NB4 (cell line): Measurements from ENCODE around the gene E2F7.

Source experiments
- POLR2A ChIP-seq: IDR thresholded peaks from 2 replicates; pipeline ENCODE4 v1.6.1; 2011; ENCODE audit warnings: mild to moderate bottlenecking; ENCODE audit not compliant: insufficient read length; ENCODE audit errors: extremely low read depth
- TF ChIP-seq, protein P1 (sequence below): IDR thresholded peaks from one replicate; pipeline ENCODE4 v1.5.1; 2012; ENCODE audit warnings: low read depth, low read length
- TF ChIP-seq, protein P2 (sequence below): IDR thresholded peaks from 2 replicates; pipeline ENCODE4 v1.6.1; 2011; ENCODE audit warnings: low read depth, low read length

DNA sequence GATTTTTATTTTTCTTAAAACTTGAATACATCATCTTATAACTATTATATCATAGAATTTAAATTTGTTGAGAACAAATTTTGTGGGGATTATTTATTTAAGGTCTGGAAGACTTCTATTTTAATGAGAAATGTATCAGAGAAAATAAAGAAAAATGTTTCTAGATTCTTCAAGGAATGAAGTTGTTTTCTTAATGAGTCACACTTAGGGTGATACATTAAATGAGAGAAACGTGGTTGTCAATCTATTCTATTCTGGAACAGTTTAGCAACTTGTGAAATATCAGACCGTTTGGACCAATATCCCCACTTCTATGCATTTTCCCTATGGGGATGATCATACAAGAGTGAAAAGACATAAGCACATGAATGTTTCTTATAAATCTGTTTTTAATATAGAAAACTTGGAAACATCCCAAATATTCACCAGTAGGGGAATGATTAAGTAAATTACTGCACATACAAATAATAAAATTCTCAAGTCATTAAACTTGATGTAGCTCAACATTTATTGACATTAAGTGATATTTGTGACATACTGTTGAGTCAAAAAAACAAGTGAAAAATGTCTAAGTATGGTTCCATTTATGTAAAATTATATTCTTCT lies 88.5 kb downstream of the E2F7 start:
- TF ChIP-seq POLR2A: no peak
- TF ChIP-seq, protein P1, sequence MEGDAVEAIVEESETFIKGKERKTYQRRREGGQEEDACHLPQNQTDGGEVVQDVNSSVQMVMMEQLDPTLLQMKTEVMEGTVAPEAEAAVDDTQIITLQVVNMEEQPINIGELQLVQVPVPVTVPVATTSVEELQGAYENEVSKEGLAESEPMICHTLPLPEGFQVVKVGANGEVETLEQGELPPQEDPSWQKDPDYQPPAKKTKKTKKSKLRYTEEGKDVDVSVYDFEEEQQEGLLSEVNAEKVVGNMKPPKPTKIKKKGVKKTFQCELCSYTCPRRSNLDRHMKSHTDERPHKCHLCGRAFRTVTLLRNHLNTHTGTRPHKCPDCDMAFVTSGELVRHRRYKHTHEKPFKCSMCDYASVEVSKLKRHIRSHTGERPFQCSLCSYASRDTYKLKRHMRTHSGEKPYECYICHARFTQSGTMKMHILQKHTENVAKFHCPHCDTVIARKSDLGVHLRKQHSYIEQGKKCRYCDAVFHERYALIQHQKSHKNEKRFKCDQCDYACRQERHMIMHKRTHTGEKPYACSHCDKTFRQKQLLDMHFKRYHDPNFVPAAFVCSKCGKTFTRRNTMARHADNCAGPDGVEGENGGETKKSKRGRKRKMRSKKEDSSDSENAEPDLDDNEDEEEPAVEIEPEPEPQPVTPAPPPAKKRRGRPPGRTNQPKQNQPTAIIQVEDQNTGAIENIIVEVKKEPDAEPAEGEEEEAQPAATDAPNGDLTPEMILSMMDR: no peak
- TF ChIP-seq, protein P2, sequence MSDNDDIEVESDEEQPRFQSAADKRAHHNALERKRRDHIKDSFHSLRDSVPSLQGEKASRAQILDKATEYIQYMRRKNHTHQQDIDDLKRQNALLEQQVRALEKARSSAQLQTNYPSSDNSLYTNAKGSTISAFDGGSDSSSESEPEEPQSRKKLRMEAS: no peak
